Hindlimb muscle (tissue), 1 donor: ENCODE results near the gene BUD31. TPM values are rescaled to one million over a fixed set of nuclear protein-coding genes. Genes with fewer than 3 reads are reported as not detected.
"Not testable (repeated sequence)": the region's sequence is repeated elsewhere in the genome, so short reads cannot be mapped to it uniquely, and the experiment has no call there.

Experiments used
- DNase-seq: peaks from one replicate; pipeline ENCODE4 v3.0.0-alpha.2; 2013
- polyA plus RNA-seq: library from polyadenylated mRNA; unstranded; fragments of 120-200 nt; gene quantifications from one replicate; pipeline ENCODE4 v1.2.1, GENCODE V29; 2013; ENCODE audit not compliant: insufficient read length

BUD31 gene
- 77.2 TPM for polyA plus RNA-seq

DNA sequence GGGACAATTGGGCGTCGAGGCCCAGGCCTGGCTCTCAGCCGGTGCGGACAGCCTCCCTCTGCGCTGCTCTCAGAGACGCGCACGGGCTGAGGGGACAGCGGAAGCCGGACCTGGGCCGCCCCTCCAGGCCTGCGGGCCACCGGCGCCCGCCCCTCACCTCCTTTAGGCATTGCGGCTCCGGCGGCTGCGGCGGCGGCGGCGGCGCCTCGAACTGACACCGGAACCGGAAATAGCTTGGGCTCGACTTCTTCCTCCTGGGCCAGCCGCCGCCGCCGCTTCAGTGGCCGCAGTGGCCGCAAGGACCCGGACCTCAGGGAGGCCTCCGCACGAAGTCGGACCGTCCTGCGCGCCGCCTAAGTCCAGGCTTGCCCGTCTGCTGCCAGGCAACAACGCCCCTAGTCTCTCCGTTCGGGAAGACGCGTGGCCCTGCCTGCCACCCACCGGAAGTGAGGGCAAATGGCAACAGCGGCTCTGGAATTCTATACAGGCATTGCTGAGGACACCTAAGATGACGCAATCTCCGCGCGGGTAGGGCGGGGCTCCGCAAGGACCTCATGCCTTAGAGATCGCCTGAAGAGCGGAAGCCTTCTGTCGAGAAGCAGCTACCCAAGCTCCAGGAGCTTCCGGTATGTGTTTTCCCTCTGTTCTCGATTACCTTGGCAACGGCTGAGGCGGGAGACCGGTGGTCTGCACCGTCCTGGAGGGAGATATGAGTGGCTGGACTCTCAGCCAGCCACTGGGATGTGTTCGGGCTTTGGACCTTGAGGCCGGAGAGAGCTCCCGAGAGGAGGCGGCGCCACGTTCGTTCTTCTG is at the start of gene BUD31, which contains the start of gene PDAP1:
BUD31 (plus strand) TSS at position 591 of the 813 bp plus-strand sequence. CDS start 2,124 bp downstream, outside the sequence.
PDAP1 (minus strand) TSS at position 219 of the 813 bp plus-strand sequence; CDS start at position 170, 49 bp downstream.
- peak; percentile 93 for DNase-seq

DNA sequence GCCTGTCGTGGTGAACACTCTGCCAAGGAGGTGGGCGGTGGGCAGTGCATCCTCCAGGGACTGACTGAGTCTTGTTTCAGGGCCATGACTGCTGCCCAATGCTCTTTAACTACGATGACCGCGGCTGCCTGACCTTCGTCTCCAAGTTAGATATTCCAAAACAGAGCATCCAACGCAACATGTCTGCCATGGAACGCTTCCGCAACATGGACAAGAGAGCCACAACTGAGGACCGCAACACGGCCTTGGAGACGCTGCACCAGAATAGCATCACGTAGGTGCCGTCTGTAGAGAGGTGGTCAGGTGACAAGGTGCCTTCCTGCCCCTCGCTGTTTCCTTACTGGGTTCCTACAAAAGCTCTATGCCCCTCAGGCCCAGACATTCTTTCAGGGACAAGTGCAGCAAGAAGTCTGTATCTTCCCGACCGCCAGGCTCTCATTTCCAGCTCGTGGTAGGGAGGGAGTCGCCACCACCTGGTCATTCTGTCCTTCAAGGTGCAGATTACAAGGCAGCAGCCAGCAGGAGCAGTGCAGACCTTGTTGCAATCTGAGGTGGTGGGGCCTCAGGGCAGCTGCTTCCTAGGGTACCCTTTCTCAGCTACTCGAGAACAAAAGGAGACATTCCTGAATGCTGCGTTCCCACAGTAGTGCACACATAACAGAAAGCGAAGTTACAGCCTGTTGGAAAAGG is 49.2 kb upstream of the BUD31 start:
- no peak for DNase-seq

DNA sequence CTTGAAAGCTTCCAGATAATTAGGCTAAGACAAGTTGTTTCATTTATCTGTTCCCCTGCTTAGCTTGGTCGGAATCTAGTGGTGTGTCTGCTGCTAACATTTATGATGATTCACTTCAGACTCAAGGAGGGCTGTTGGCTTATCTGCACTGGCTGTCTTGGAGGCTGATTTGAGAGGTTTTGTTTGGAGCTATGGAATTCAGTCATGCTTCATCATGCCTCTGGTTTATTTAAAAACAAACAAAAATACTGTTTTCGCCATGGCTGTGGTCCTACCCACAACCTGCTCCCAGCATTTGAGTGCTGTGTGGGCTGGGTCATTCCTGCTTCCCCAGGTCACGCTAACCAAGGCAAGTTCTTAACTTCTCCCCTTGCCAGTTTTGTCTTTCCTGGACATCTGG is 46.0 kb upstream of the BUD31 start:
- no peak for DNase-seq

DNA sequence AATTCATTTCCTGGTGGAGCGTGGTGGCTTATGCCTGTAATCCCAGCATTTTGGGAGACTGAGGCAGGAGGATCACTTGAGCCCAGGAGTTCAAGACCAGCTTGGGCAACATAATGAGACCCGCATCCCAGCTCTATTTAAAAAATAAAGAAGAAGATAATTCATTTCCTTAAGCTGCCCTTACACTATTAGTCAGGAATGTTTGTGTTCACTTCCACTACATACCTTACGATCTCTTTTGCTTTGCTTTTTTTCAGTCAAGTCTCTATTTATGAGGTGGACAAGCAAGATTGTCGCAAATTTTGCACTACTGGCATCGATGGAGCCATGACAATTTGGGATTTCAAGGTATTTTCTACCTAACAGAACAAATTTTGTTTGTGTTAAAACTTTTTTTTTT is 45.5 kb upstream of the BUD31 start:
- no peak for DNase-seq

DNA sequence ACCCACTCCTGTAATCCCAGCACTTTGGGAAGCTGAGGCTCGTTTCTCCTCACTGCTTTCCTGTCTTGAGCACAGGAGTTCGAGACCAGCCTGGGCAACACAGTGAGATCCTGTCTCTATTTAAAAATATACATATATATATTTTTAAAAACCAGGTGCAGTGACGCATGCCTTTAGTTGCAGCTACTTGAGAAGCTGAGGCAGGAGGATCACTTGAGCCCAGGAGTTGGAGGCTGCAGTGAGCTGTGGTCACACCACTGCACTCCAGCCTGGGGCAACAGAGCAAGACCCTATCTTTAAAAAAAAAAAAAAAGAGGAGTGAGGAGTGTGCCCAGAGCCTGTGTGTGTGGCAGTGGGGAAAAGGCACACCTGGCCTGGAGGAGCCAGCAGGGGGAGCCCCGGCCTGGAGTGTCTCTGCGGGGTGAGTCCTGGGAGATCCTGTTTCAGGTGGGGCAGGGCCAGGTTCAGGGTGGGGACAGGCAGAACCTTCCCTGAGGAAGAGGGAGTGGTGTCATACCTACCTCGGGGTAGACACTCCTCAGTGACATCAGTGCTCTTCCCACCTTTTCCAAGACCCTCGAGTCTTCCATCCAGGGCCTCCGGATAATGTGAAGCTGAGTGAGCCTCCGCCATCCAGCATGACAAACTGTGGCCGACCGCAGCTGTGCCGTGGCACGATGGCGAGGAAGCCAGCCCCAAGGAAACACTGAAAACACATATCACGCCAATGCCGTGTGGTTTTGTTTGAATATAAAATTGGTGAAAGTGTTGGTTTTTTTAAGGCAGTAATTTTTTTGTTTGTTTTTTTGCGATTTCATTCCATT is 43.2 kb upstream of the BUD31 start:
- no peak for DNase-seq

DNA sequence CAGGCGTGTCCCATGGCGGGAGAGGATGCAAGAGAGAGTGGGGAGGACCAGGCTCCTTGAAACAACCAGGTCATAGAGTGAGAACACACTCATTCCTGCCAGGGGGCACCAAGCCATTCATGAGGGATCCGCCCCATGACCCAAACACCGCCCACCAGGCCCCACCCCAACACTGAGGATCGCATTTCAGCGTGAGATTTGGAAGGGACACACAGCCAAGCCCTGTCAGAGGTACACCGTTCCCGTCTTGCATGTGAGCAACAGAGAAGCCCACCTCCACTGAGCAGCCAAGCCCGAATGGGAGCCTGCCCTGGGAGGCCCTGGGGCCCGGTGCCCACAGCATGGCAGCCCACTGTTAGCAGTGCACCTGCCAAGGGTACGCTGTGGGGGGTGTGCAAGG is 42.1 kb upstream of the BUD31 start:
- DNase-seq, result no peak

DNA sequence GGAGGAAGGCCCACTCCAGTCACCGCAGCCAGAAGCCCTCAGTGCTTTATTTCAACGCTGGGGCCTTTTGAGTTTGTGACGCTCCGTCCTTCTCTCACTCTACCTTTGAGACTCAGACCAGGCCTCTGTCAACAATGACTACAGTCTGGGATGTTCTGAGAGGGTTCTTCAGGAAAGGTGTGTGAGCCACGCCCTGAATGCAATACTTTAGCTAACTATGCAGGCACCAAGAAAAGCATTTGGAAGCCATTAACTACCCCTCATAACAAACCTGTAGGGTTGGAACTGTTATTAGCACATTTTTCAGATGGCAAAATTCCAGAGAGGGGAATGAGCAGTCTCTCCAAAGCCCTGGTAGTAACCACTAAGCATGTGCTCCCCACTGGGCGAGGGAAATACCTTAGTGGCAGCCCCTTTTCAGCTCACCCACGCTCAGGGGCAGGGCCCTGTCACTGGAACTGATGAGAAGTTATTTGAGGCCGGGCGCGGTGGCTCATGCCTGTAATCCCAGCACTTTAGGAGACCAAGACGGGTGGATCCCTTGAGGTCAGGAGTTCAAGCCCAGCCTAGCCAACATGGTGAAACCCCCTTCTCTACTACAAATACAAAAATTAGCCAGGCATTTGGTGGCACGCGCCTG is 39.9 kb upstream of the BUD31 start:
- no peak for DNase-seq

DNA sequence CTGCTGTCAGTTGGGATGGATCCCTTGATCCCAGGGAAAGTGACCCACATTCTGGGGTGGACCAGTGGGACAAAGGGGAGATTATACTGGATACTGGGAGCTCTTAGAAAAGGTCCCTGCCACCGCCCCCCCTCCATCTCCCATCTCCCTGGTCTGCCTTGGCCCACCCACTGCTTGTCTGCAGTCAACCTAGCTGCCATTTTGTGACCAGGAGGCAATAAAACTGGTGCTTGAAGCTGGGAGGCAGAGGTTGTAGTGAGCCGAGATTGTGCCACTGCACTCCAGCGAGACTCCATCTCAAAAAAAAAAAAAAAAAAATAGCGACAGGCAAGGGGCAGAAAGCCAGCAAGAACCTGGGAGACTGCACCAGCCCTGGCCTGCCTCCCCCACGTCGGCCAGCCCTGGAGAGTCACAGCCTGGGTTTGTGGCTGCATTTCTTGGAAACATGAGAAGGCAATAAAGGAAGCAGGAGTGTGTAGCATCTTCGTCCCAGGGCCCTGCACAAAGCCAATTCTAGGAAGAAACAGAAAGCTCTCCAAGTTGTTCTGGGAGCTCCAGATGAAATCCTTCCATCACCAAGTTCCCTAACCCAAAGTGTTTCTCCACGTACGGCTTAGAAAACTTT is 38.9 kb upstream of the BUD31 start:
- peak; percentile 57 for DNase-seq

DNA sequence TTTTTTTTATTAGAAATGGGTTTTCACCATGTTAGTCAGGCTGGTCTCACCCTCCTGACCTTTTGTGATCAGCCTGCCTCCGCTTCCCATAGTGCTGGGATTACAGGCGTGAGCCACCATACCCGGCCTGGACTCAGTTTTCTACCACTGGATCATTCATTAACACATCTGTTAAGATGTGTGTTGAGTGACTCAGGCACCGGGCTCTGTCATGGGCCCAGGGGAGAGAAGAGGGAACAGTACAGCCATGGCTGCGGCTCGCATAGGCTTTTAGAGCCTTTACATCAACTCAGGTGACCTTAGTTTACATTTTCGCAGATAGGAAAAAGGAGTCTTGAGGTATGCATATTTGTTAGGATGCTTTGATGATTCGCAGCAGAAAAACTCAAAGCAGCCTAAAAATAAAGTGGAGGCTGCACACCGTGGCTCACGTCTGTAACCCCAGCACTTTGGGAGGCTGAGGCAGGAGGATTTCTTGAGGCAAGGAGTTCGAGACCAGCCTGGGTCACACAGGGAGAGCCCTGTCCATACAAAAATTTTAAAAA is 37.3 kb upstream of the BUD31 start:
- DNase-seq, result no peak

DNA sequence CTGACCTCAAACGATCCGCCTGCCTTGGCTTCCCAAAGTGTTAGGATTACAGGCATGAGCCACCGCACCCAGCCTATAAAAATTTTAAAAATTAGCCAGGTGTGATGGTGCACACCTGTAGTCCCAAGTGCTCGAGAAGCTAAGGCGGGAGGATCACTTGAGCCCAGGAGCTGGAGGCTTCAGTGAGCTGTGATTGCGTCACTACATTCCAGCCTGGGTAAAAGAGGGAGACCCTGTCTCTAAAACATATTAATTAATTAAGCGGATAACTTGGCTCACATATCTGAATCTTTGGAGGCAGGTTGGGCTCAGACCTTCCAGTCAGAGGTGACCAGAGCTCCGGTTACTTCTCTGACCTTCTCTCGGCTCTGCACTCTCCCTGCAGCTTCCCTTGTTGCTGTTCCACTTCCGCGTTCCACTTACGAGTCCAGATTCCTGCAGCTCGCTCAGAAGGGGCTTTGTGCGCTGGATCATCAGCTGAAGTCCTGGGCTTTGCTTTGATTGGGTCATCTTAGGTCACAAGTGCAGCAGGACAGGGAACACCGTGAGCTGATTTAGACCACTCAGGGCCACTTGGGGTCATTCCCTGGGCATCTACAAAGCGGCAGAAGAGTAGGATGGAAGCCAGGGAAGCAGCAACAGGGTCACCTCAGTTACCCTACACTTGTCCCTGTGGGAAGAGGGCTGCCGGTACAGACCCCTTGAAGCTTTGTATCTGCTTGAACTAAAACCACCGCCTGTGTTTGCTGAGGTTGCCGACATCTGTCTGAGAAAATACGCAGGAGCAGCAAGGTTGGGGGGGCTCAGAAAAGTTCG is 36.3 kb upstream of the BUD31 start:
- DNase-seq, result no peak

DNA sequence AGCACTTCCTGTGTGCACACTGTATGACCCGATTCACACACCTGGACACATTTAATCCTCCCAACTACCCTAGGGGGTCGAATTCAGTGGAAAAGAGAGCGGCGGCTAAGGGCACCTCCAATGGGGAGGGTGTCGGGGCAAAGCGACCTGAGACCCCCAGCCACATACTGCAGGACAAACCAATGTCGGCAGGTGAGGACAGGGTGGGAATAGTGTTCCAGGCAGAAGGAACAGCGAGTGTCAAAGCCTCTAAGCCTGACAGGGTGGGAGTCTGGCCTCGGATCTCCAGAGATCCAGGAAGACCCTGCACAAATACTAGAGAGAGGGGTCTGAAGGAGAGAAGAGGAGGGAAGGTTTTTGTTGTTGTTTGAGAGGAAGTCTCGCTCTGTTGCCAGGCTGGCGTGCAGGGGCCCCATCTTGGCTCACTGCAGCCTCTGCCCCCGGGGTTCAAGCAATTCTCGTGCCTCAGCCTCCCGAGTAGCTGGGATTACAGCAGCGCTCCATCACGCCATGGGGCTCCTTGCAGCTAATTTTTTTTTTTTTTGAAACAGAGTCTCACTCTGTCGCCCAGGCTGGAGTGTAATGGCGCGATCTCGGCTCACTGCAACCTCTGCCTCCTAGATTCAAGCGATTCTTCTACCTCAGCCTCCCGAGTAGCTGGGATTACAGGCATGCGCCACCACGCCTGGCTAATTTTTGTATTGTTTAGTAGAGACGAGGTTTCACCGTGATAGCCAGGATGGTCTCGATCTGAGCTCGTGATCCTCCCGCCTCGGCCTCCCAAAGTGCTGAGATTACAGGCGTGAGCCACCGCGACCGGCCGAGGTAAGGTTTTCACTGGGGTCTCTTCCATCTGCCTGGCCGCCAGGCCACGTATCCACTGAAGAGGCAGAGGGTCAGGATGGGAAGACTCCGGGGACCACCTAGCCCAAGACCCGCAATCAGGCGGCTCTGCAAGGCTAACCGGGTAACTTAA is 35.4 kb upstream of the BUD31 start:
- no peak for DNase-seq

DNA sequence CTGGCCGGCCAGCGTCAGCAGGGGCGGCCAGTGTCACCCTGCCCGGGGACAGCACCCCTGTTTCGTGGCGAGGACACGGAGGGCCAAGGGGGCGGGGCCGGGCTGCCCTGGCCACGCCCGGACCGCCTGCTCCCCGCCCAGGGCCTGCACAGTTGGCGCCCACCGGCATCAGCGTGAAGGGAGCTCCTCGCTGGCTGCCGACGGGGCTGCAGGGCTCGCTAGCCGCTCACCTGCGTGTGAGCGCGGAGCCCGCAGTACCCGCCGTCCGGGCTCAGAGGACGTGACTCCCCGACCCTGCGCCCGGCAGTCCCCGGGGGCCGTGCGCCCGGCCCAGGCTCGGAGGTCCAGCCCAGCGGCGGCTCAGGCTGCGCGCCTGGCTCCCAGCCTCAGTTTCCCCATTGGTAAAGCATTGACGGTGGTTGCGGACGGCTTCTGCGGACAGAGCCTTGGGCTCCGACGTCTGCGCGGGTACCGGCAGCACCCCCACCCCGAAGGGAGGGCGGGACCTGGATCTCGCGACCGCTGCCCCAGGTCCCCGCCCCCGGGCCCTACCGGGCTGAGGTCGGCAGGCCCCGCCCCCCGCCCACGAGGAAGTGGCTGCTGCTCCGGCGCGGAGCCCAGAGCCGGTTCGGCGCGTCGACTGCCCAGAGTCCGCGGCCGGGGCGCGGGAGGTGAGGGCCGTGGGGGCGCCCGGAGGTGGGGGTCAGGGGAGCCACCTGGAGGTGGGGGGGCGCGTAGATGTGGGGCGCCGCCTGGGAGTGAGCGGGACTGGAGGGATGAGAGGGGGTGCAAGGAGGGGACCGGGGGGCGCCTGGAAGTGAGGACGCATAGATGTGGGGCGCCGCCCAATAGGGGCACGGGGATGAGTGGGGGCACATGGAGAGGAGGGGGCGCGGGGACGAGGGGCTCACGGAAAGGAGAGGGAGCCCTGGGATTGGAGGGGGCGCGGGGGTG is 34.4 kb upstream of the BUD31 start, which contains the start of gene ARPC1B:
ARPC1B (plus strand) TSS at position 620 of the 954 bp plus-strand sequence. CDS start 10,985 bp downstream, outside the sequence.
- DNase-seq, result peak; percentile 64

DNA sequence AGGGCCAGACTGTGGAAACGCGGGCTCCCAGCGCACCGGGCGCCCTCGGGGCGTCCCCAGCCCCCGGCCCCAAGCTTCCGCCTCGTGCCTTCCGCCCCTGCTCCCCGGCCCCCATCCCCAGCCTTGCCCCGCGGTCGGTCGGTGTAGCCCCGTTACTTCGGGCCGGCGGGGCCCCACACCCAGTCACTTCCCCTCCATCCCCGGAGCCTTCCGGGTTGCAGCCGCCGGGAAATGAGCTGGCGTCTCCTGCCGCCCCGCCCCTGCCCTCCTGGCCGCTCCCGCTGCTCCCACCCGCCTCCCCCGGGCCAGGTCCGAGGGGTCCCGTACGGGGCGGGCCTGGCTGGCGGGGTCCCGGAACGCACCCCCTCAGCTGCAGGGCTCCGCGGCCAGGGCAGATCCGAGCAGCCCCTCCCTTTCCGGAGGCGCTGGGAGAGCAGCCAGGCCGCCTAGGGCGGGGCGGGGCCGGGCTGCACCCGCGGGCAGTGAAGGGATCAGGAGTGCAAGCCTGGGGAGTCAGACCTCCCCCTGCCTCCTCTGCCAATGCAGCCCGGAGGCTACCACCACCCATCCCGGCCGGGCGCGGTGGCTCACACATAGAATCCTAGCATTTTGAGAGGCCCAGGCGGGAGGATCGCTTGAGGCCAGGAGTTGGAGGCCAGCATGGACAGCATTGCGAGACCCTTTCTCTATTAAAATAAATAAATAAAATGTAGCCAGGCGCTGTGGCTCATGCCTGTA is 33.5 kb upstream of the BUD31 start:
- peak; percentile 80 for DNase-seq

DNA sequence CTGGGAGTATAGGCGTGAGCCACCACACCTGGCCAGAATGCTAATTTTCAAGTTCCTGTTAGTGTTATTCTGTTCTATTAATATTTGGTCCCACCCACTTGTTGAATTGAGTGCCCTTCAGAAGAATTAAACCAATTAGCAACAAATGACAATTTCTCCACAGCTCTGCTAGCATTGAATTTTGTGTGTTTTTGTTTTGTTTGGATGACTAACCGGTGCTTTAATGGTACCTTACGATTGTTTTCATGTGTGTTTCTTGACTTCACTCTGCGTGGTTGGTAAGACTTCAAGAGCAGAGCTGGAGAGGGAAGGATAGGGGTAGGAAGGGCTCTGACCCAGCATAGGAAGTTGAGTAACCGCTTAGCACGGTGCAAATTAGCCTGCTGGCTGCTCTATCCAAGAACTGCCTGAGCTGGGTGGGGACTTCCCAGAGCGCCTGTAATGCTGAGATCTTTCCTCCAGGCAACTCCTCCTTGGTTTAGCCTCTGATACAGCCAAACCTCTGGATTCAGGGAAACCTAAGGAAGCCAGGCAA is 29.7 kb upstream of the BUD31 start:
- peak; percentile 72 for DNase-seq

DNA sequence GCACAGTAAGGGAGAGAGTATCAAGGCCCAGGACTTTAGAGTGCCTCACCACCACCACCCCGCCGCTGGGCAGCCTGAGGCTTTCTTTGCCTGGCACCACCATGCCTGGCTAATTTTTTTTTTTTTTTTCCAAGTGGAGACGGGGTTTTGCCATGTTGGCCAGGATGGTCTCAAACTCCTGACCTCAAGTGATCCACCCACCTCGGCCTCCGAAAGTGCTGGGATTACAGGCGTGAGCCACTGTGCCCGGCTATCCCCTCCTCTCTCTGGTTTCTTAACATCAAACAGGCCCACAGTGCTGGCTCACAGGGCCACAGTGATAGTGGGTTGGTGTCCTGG is 29.1 kb upstream of the BUD31 start:
- not testable (repeated sequence) for DNase-seq

DNA sequence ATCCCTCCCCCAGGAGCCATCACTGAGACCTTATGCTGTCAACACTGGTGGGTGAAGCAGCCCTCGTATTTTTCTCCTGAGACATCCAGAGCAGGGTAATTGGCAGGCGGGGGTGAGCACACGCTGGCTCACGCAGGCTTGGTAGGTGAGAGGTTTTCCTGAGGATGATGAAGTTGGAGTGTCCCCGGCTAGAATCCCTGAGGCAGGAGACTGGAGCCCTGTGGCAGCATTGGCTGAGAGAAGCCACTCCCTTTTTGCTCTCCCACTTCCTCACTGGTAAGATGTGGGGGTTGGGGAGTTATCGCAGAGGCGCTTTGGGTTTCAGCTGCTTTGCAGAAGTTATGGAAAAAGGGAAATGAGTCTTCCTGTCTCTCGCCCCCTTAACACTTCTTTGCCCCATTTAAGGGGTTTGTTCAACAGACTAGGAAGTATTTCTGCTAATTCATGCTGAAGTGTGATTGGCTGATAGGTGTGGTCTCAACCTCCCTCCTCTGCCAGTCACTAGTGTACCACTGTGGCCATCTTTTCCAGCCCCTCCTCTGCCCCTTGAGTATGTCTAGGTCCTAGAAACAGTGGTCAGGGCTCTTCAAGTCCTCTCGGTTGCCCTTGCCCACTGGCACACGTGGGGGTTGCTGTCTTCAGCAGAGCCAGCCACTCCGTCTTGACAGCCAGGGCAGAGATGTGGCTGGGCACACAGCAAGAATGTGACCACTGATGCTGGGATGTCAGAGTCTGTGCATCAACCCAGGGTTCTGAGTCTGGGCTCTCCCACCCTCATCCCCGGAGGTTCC is 28.5 kb upstream of the BUD31 start:
- DNase-seq, result peak; percentile 40
